Measurements from ENCODE around the gene TNRC6C. TPM values are rescaled to one million over a fixed set of nuclear protein-coding genes. Genes with fewer than 3 reads are reported as not detected.

The TNRC6C gene
- total RNA-seq, 6 experiments from 2014 or later = 6.3 to 9.0 (median 7.5) TPM

DNA sequence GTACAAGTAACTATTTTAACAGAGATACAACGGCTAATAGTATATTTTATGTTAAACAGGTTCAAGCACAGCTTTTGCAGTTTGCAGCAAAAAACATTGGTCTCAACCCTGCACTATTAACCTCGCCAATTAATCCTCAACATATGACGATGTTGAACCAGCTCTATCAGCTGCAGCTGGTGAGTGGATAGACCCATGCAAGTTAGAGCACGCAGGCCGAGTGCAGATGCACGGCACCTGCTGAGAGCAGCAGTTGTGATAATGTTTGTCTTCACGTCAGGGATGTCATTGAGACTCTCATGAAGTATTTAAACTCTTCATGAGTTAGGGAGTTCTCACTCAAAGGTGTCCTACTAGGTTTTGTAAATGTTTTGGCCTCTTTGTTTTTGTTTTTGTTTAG, 124.5 kb downstream of the TNRC6C start:
- H3K4me1 Mint-ChIP-seq (ENCODE audit: low read depth) = no peaks in the 10 kb centered on the region
- no peak overlapping the region for H3K4me3 Mint-ChIP-seq
- no peak for DNase-seq
- H3K27ac Mint-ChIP-seq = no peak overlapping the region
- TF ChIP-seq, protein P1, sequence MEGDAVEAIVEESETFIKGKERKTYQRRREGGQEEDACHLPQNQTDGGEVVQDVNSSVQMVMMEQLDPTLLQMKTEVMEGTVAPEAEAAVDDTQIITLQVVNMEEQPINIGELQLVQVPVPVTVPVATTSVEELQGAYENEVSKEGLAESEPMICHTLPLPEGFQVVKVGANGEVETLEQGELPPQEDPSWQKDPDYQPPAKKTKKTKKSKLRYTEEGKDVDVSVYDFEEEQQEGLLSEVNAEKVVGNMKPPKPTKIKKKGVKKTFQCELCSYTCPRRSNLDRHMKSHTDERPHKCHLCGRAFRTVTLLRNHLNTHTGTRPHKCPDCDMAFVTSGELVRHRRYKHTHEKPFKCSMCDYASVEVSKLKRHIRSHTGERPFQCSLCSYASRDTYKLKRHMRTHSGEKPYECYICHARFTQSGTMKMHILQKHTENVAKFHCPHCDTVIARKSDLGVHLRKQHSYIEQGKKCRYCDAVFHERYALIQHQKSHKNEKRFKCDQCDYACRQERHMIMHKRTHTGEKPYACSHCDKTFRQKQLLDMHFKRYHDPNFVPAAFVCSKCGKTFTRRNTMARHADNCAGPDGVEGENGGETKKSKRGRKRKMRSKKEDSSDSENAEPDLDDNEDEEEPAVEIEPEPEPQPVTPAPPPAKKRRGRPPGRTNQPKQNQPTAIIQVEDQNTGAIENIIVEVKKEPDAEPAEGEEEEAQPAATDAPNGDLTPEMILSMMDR (IDR thresholded peaks at IDR 0.05) = no peak
- H3K9me3 Mint-ChIP-seq = no peaks in the 10 kb centered on the region
- H3K27me3 Mint-ChIP-seq (ENCODE audit: insufficient read depth) = no peaks in the 10 kb centered on the region
- H3K36me3 Mint-ChIP-seq (ENCODE audit: low read depth) = peaks cover 10% of the 10 kb centered on the region; the same call in 1 of the 2 replicates

DNA sequence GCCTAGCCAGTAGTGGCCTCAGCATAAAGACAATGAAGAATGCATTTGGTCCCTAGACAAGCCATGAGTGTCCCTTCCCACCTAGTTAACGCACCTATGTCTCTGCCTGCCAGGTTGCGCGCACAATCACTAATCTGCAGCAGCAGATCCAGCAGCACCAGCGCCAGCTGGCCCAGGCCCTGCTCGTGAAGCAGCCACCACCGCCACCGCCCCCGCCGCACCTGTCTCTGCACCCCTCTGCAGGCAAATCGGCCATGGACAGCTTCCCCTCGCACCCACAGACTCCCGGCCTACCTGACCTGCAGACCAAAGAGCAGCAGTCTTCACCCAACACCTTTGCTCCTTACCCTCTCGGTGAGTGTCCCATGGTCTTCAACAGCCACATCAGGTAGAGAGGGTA, 128.2 kb downstream of the TNRC6C start:
- Mint-ChIP-seq H3K27me3 (ENCODE audit: insufficient read depth) (no peaks in the 10 kb centered on the region), H3K36me3 (ENCODE audit: low read depth) (peaks cover 10% of the 10 kb centered on the region; the same call in 1 of the 2 replicates), H3K9me3 (no peaks in the 10 kb centered on the region), H3K4me1 (ENCODE audit: low read depth) (no peaks in the 10 kb centered on the region), H3K4me3 (no peak overlapping the region), H3K27ac (no peak overlapping the region)
- TF ChIP-seq, protein P1 (IDR thresholded peaks at IDR 0.05) = no peak
- DNase-seq = no peak

DNA sequence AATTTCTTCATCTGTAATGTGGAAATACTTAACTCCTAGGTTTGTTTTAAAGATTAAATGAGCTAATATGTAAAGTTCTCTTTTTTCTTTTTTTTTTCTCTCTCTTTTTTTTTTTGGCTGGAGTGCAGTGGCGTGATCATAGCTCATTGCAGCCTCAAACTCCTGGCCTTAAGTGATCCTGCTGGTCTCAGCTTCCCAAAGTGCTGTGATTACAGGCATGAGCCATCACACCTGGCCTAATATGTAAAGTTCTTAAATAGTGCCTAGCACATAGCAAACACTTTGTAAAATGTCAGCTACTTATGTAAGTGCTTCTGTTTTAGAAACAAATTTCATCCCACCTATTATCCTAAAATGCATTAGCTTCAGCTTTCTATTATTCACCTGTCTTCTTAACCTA, 130.0 kb downstream of the TNRC6C start:
- TF ChIP-seq, protein P1 (IDR thresholded peaks at IDR 0.05) = no peak
- Mint-ChIP-seq H3K36me3 (ENCODE audit: low read depth) (peaks cover 18% of the 10 kb centered on the region), H3K4me3 (no peak overlapping the region), H3K9me3 (no peaks in the 10 kb centered on the region), H3K4me1 (ENCODE audit: low read depth) (no peaks in the 10 kb centered on the region), H3K27ac (no peak overlapping the region), H3K27me3 (ENCODE audit: insufficient read depth) (no peaks in the 10 kb centered on the region)
- no peak for DNase-seq

DNA sequence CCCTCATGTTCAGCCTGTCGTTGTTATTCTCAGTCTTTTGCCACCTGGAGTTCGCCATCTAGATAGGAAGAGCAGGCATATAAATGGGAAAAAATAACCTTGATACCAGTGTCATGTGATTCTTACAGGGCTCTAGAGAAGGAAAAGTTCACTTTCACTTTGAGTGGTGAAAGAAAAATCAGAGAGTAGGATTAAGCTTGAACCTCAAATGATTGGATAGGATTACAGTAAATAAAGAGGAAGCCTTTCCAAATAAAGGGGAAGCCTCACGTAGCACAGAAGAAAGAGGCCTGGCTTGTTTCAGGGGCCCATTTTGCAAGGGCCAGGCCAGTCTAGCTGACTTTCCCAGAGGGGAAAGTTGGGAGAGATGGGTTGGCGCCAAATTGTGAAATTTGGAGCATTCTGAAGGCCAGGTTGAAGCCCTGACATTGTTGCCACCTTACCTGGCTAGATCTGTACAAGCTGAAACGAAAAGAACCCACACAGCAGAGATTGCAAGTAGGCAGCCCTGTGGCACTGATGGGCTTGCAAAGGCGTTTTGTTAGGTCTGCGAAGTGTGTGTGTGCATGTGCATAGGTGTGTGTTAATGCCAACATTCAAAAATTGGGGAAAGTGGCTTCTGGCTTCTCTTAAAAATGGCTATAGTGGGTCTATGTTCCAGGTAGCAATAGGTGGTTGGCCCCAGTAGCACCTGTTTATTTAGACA, 131.2 kb downstream of the TNRC6C start:
- Mint-ChIP-seq H3K27me3 (ENCODE audit: insufficient read depth) (no peaks in the 10 kb centered on the region), H3K36me3 (ENCODE audit: low read depth) (peaks cover 20% of the 10 kb centered on the region), H3K4me3 (no peak overlapping the region), H3K4me1 (ENCODE audit: low read depth) (no peaks in the 10 kb centered on the region), H3K9me3 (no peaks in the 10 kb centered on the region), H3K27ac (no peak overlapping the region)
- TF ChIP-seq, protein P1 (IDR thresholded peaks at IDR 0.05) = no peak
- DNase-seq = no peak

DNA sequence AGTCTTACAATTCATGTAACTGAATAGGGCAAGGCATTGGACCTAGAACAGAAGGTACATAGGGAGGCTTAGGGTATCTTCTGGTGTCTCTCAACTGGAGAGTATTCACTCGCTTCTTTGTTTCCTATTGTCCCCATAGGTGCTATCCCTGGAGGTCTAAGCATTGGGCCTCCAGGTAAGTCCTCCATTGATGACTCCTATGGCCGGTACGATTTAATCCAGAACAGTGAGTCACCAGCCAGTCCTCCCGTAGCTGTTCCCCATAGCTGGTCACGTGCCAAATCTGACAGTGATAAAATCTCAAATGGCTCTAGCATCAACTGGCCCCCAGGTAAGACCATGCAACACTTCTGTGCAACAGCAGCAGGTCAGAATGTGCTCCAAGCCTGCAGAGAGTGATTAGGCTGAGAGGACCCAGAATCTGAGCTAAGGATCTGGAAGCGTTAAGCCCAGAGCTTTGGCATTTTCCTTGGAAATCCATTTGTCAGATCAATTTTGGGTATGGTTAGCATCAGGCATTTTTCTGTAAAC, 134.4 kb downstream of the TNRC6C start:
- TF ChIP-seq, protein P1 (IDR thresholded peaks at IDR 0.05) = no peak
- Mint-ChIP-seq H3K4me3 (no peak overlapping the region), H3K27me3 (ENCODE audit: insufficient read depth) (no peaks in the 10 kb centered on the region), H3K27ac (no peak overlapping the region), H3K4me1 (ENCODE audit: low read depth) (no peaks in the 10 kb centered on the region), H3K9me3 (no peaks in the 10 kb centered on the region), H3K36me3 (ENCODE audit: low read depth) (peaks cover 10% of the 10 kb centered on the region)
- no peak for DNase-seq
